Measurements from ENCODE around the gene ZNF346. TPM values are rescaled to one million over a fixed set of nuclear protein-coding genes. Genes with fewer than 3 reads are reported as not detected.
"Not testable (repeated sequence)": the region's sequence is repeated elsewhere in the genome, so short reads cannot be mapped to it uniquely, and the experiment has no call there.

ZNF346 gene
- total RNA-seq, 1 donor from 2014 or later: 31.0 TPM

GRCh38 chr5:176996780-176997179 lies 25.7 kb upstream of the ZNF346 start:
- TF ChIP-seq CTCF (conservative IDR thresholded peaks at IDR 0.05): no peak
- peak overlapping the region; percentile 97 for H3K27ac Mint-ChIP-seq
- H3K36me3 Mint-ChIP-seq: peaks cover 24% of the 10 kb centered on the region
- H3K9me3 Mint-ChIP-seq: peaks cover 11% of the 10 kb centered on the region
- H3K27me3 Mint-ChIP-seq: no peaks in the 10 kb centered on the region
- no peak for DNase-seq (ENCODE audit: extremely low spot score, unreplicated experiment)
- no peak overlapping the region for H3K4me3 Mint-ChIP-seq
- peaks cover 16% of the 10 kb centered on the region for H3K4me1 Mint-ChIP-seq (ENCODE audit: unreplicated experiment)

GRCh38 chr5:176998828-176999227 lies 23.7 kb upstream of the ZNF346 start:
- TF ChIP-seq CTCF (conservative IDR thresholded peaks at IDR 0.05): no peak
- no peak for DNase-seq (ENCODE audit: extremely low spot score, unreplicated experiment)

GRCh38 chr5:176999526-176999925 lies 23.0 kb upstream of the ZNF346 start:
- peaks cover 28% of the 10 kb centered on the region for H3K4me1 Mint-ChIP-seq (ENCODE audit: unreplicated experiment)
- not testable (repeated sequence) for H3K27me3 Mint-ChIP-seq; H3K27ac Mint-ChIP-seq; H3K4me3 Mint-ChIP-seq; DNase-seq (ENCODE audit: extremely low spot score, unreplicated experiment); H3K9me3 Mint-ChIP-seq
- peaks cover 22% of the 10 kb centered on the region for H3K36me3 Mint-ChIP-seq

More at GRCh38 chr5:176998828-176999227, 23.7 kb upstream of the ZNF346 start:
- peaks cover 24% of the 10 kb centered on the region for H3K36me3 Mint-ChIP-seq
- H3K4me3 Mint-ChIP-seq: no peak overlapping the region
- peaks cover 21% of the 10 kb centered on the region for H3K4me1 Mint-ChIP-seq (ENCODE audit: unreplicated experiment)
- H3K9me3 Mint-ChIP-seq: peaks cover 11% of the 10 kb centered on the region
- H3K27ac Mint-ChIP-seq: no peak overlapping the region
- H3K27me3 Mint-ChIP-seq: no peaks in the 10 kb centered on the region

- peaks cover 13% of the 10 kb centered on the region for H3K36me3 Mint-ChIP-seq
- peaks cover 18% of the 10 kb centered on the region for H3K4me1 Mint-ChIP-seq (ENCODE audit: unreplicated experiment)
Observed at GRCh38 chr5:177003649-177004048, 18.8 kb upstream of the ZNF346 start.

GRCh38 chr5:177004961-177005360 lies 17.5 kb upstream of the ZNF346 start:
- DNase-seq (ENCODE audit: extremely low spot score, unreplicated experiment): no peak
- Mint-ChIP-seq H3K36me3 (peaks cover 10% of the 10 kb centered on the region), H3K27ac (peak overlapping the region; percentile 94), H3K4me3 (peak overlapping the region; percentile 95), H3K9me3 (no peaks in the 10 kb centered on the region), H3K4me1 (ENCODE audit: unreplicated experiment) (peaks cover 18% of the 10 kb centered on the region), H3K27me3 (no peaks in the 10 kb centered on the region)
- no peak for TF ChIP-seq CTCF (conservative IDR thresholded peaks at IDR 0.05)

More at GRCh38 chr5:177003649-177004048, 18.8 kb upstream of the ZNF346 start:
- H3K27me3 Mint-ChIP-seq: no peaks in the 10 kb centered on the region
- no peak for DNase-seq (ENCODE audit: extremely low spot score, unreplicated experiment)
- no peak for TF ChIP-seq CTCF (conservative IDR thresholded peaks at IDR 0.05)
- peak overlapping the region; percentile 18 for H3K27ac Mint-ChIP-seq
- no peaks in the 10 kb centered on the region for H3K9me3 Mint-ChIP-seq
- peak overlapping the region; percentile 69 for H3K4me3 Mint-ChIP-seq

GRCh38 chr5:177005619-177006264 lies 16.8 kb upstream of the ZNF346 start:
- H3K36me3 Mint-ChIP-seq: peaks cover 10% of the 10 kb centered on the region
- TF ChIP-seq CTCF (conservative IDR thresholded peaks at IDR 0.05): peak; percentile 62
- peak; percentile 77 for DNase-seq (ENCODE audit: extremely low spot score, unreplicated experiment)
- peak overlapping the region; percentile 95 for H3K4me3 Mint-ChIP-seq
- H3K9me3 Mint-ChIP-seq: no peaks in the 10 kb centered on the region
- no peaks in the 10 kb centered on the region for H3K27me3 Mint-ChIP-seq
- H3K27ac Mint-ChIP-seq: peak overlapping the region; percentile 94
- peaks cover 18% of the 10 kb centered on the region for H3K4me1 Mint-ChIP-seq (ENCODE audit: unreplicated experiment)
